GM12878 (cell line): ENCODE measurements around the gene UBE2J2. TPM values are rescaled to one million over a fixed set of nuclear protein-coding genes. Genes with fewer than 3 reads are reported as not detected.

Source experiments
- ATAC-seq: fragments of 200-7000 bp; cut with Tn5 transposase; 3 replicates; pipeline ENCODE4 v1.9.1; 2020; ENCODE audit warnings: mild to moderate bottlenecking, moderate library complexity
- BruUV-seq: library from RNA; stranded (reverse); fragments of 400-500 nt; replicated peaks from 2 replicates; lab custom pipeline; 2021; lab: Mats Ljungman, UMichigan
- CTCF ChIA-PET: fragments of 300-600 bp; sonication (Branson Sonifier 250); formaldehyde crosslinking; extraction: SDS; loops from one replicate; lab custom pipeline; 2021; ENCODE audit warnings: inconsistent platforms; lab: Yijun Ruan, JAX
- POLR2A ChIA-PET: fragments of 350-600 bp; formaldehyde crosslinking; extraction: SDS; loops from one replicate; lab custom pipeline; 2021; ENCODE audit warnings: inconsistent platforms; lab: Charles Lee
- RAD21 ChIA-PET: fragments of 300-600 bp; sonication (Branson Sonifier 250); formaldehyde crosslinking; loops from one replicate; lab custom pipeline; 2023; ENCODE audit warnings: antibody characterized with exemption; ENCODE audit not compliant: unreplicated experiment; lab: Charles Lee
- SMC1A ChIA-PET: fragments of 300-600 bp; sonication (Branson Sonifier 250); formaldehyde crosslinking; loops from one replicate; lab custom pipeline; 2023; ENCODE audit not compliant: unreplicated experiment, uncharacterized antibody; lab: Charles Lee
- DNase-seq: peaks from one replicate; pipeline ENCODE4 v3.0.0-alpha.2; 2011; ENCODE audit warnings: low read depth, low spot score
- FAIRE-seq: peaks from 3 replicates; lab custom pipeline; 2011; peaks lifted over from hg19 to GRCh38; lab: Jason Lieb, UNC
- H2AFZ ChIP-seq: 2 replicates; pipeline ENCODE4 v1.6.0; 2011; ENCODE audit warnings: low read depth, low read length, control low read depth; ENCODE audit not compliant: control insufficient read depth
- H3K27ac ChIP-seq: 2 replicates; pipeline ENCODE4 v1.5.1; 2011; ENCODE audit warnings: control low read depth; ENCODE audit not compliant: control insufficient read depth, insufficient read depth
- H3K27me3 ChIP-seq, 2 experiments: replicated peaks in 1 of 2; 2 replicates each; pipeline versions ENCODE4 v1.6.0 to v1.6.1; 2011; ENCODE audit warnings: low read length in 1 of 2; ENCODE audit not compliant: control insufficient read depth in 2 of 2, insufficient read depth in 2 of 2
- H3K36me3 ChIP-seq, 2 experiments: 2 replicates each; pipeline ENCODE4 v1.5.1; 2011; ENCODE audit warnings: low read length in 1 of 2; ENCODE audit not compliant: control insufficient read depth in 2 of 2, insufficient read depth in 2 of 2
- H3K4me1 ChIP-seq: 2 replicates; pipeline ENCODE4 v1.6.1; 2011; ENCODE audit warnings: mild to moderate bottlenecking, low read length, moderate library complexity, mixed read lengths; ENCODE audit not compliant: control insufficient read depth, insufficient read depth
- H3K4me2 ChIP-seq: 2 replicates; pipeline ENCODE4 v1.6.0; 2011; ENCODE audit warnings: control low read depth; ENCODE audit not compliant: control insufficient read depth, insufficient read depth
- H3K4me3 ChIP-seq: fragments of 200-600 bp; sonication (generic); 2 replicates; pipeline ENCODE4 v1.5.1; 2016
- H3K79me2 ChIP-seq: 2 replicates; pipeline ENCODE4 v1.6.0; 2011; ENCODE audit warnings: low read length; ENCODE audit not compliant: control insufficient read depth, insufficient read depth
- H3K9ac ChIP-seq: 2 replicates; pipeline ENCODE4 v1.8.0; 2011; ENCODE audit warnings: low read length, control low read depth, mixed read lengths; ENCODE audit not compliant: control insufficient read depth, insufficient read depth
- H3K9me3 ChIP-seq: replicated peaks from 3 replicates; pipeline ENCODE4 v1.5.1; 2011; ENCODE audit warnings: mild to moderate bottlenecking, low read length; ENCODE audit not compliant: control insufficient read depth, insufficient read depth
- H4K20me1 ChIP-seq: 2 replicates; pipeline ENCODE4 v1.6.0; 2011; ENCODE audit not compliant: control insufficient read depth, insufficient read depth
- MTA3 ChIP-seq: IDR thresholded peaks from 2 replicates; pipeline ENCODE4 v1.6.1; 2012; ENCODE audit warnings: low read length, inconsistent platforms, borderline replicate concordance
- POLR2A ChIP-seq: IDR thresholded peaks from 2 replicates; pipeline ENCODE4 v1.6.1; 2011; ENCODE audit warnings: low read depth, mild to moderate bottlenecking, low read length
- ZBED1 ChIP-seq: IDR thresholded peaks from 2 replicates; pipeline ENCODE4 v1.6.1; 2016; ENCODE audit warnings: borderline replicate concordance
- ZNF384 ChIP-seq: IDR thresholded peaks from 2 replicates; pipeline ENCODE4 v1.6.1; 2012; ENCODE audit warnings: low read depth, mild to moderate bottlenecking, low read length, improper control_type of control experiment, borderline replicate concordance
- WGBS: methylation state at CpG from one replicate; pipeline ENCODE4 v1.1.6; 2016; ENCODE audit warnings: low lambda C conversion rate; ENCODE audit not compliant: insufficient replicate concordance, insufficient coverage; ENCODE audit errors: missing lambda C conversion rate; 5-methylcytosine and 5-hydroxymethylcytosine counted together
- in situ Hi-C: fragments of 300-500 bp; cut with MboI; formaldehyde crosslinking; loops from 9 replicates; pipeline ENCODE4 v1.14.3; 2018; ENCODE audit warnings: mixed read lengths
- intact Hi-C: fragments of 100-400 bp; cut with micrococcal nuclease; formaldehyde crosslinking; loops from one replicate; pipeline ENCODE4 v1.14.2; 2022; ENCODE audit not compliant: unreplicated experiment
- polyA plus RNA-seq, 11 experiments: library from polyadenylated mRNA; depleted of rRNA in 4 of 11; unstranded in 6 of 11; stranded (reverse) in 5 of 11; fragments of >200 nt; fragmentation: Nextera tagmentation in 4 of 11; fragmentation: Illumina TruSeq in 1 of 11; extraction: Ambion mirVana in 4 of 11; extraction: Trizol in 1 of 11; gene quantifications; 1 replicate in 1 of 11; 2 replicates in 10 of 11; pipeline versions ENCODE4 v1.2.1 to v1.2.3, GENCODE V29; 2011 to 2016; ENCODE audit warnings: inconsistent platforms in 2 of 11, missing spikeins in 2 of 11, low read depth in 1 of 11
- total RNA-seq, 4 experiments: library from RNA; depleted of rRNA in 3 of 4; stranded (reverse); fragments of >200 nt in 3 of 4; fragmentation: Illumina TruSeq in 1 of 4; extraction: Trizol in 1 of 4; gene quantifications; 2 replicates each; pipeline versions ENCODE4 v1.2.1 to v1.2.3, GENCODE V29; 2013 to 2021
- TF ChIP-seq, protein P1 (sequence below): fragments of 450-650 bp; formaldehyde crosslinking; IDR thresholded peaks from 2 replicates; pipeline ENCODE4 v1.5.0; 2022; ENCODE audit warnings: mild to moderate bottlenecking, missing genetic modification characterization

The UBE2J2 gene
- total and polyA plus RNA-seq, 10 of the 15 experiments (the other 5 are each of a cell fraction or from before 2014, with no cell fraction given): 0.72 to 70.5 (median 49.2) TPM

DNA sequence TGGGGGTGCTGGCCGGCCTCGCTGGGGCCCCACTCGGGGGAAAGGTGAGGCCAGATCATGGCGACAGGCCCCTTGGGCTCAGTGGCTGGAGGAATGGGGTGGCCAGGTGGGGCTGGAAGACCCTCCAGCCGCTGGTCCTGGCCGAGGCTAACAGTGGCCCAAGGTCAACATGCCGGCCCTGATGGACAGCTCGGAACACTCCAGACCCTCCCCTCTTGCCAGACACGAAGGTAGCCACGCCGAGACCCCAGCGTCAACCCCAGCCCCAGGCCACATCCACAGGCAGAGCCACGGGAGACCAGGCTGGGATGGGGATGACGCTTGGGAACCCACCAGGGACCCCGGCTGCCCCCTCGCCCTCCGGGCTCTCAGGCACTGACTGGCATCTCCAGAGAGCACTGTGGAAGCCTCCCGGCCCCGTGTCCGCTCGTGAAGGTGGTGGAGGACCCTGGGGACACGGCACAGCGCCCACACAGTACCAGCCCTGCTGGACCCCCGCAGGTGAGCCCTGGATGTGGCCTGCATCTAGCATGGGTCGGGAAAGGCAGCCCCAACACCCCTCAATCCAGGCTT, 26.2 kb downstream of the UBE2J2 start:
- intact Hi-C loops: no loop called here
- H3K27ac ChIP-seq: no peak overlapping the region
- DNase-seq (no peak), ATAC-seq (no peak), FAIRE-seq (no peak)
- H3K4me3 ChIP-seq: no peak overlapping the region
- no peak overlapping the region for H2AFZ ChIP-seq
- TF ChIP-seq ZNF384: no peak
- no peak for TF ChIP-seq MTA3
- TF ChIP-seq, protein P1, sequence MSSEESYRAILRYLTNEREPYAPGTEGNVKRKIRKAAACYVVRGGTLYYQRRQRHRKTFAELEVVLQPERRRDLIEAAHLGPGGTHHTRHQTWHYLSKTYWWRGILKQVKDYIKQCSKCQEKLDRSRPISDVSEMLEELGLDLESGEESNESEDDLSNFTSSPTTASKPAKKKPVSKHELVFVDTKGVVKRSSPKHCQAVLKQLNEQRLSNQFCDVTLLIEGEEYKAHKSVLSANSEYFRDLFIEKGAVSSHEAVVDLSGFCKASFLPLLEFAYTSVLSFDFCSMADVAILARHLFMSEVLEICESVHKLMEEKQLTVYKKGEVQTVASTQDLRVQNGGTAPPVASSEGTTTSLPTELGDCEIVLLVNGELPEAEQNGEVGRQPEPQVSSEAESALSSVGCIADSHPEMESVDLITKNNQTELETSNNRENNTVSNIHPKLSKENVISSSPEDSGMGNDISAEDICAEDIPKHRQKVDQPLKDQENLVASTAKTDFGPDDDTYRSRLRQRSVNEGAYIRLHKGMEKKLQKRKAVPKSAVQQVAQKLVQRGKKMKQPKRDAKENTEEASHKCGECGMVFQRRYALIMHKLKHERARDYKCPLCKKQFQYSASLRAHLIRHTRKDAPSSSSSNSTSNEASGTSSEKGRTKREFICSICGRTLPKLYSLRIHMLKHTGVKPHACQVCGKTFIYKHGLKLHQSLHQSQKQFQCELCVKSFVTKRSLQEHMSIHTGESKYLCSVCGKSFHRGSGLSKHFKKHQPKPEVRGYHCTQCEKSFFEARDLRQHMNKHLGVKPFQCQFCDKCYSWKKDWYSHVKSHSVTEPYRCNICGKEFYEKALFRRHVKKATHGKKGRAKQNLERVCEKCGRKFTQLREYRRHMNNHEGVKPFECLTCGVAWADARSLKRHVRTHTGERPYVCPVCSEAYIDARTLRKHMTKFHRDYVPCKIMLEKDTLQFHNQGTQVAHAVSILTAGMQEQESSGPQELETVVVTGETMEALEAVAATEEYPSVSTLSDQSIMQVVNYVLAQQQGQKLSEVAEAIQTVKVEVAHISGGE (CRISPR knock-in tag): no peak
- peak; percentile 6; the same call in 1 of the 2 replicates for TF ChIP-seq POLR2A
- TF ChIP-seq ZBED1: no peak
- SMC1A ChIA-PET: no interaction called here
- H3K4me1 ChIP-seq: peaks cover 12% of the 10 kb centered on the region
- in situ Hi-C loops: no loop called here
- no peaks in the 10 kb centered on the region for H3K79me2 ChIP-seq
- H3K9me3 ChIP-seq: no peaks in the 10 kb centered on the region
- CTCF ChIA-PET: no interaction called here
- no TSS peak for BruUV-seq
- WGBS: 55% methylated on average over 25 of the region's 25 CpGs
- H3K9ac ChIP-seq: no peak overlapping the region
- no peak overlapping the region for H3K4me2 ChIP-seq
- POLR2A ChIA-PET: no interaction called here
- H4K20me1 ChIP-seq: no peaks in the 10 kb centered on the region
- H3K36me3 ChIP-seq: no peaks in the 10 kb centered on the region; a peak in 1 of 4 replicates
- H3K27me3 ChIP-seq: peaks cover 1 to 5% of the 10 kb centered on the region in 2 experiments; a peak in 3 of 4 replicates
- RAD21 ChIA-PET: no interaction called here
